Mammary epithelial cell (primary cell): ENCODE data around the gene CDX2.

Source experiments
- CTCF ChIP-seq, 2 donors: IDR thresholded peaks in 1 of 2; conservative IDR thresholded peaks in 1 of 2; 2 replicates each; pipeline ENCODE4 v1.5.1; 2011 to 2012; ENCODE audit warnings: inconsistent platforms in 2 of 2, low read length in 2 of 2, mild to moderate bottlenecking in 2 of 2, control low read depth in 1 of 2, low read depth in 1 of 2; ENCODE audit not compliant: insufficient read depth in 1 of 2; ENCODE audit errors: extremely low read depth in 1 of 2
- EZH2 ChIP-seq: IDR thresholded peaks from 2 replicates; pipeline ENCODE4 v1.6.1; 2012; ENCODE audit warnings: low read length, inconsistent platforms, borderline replicate concordance

- TF ChIP-seq CTCF (conservative IDR thresholded peaks at IDR 0.05 in 1 of 2, IDR thresholded peaks at IDR 0.05 in 1 of 2; ENCODE audit: extremely low read depth in 1 of 2, insufficient read depth in 1 of 2, low read depth in 1 of 2, low read length in 2 of 2) = no peak
- peak; percentile 69 for TF ChIP-seq EZH2
These were observed 8.6 kb upstream of the CDX2 start for GRCh38 chr13:27977476-27978300.
